SK-N-SH treated with all-trans-retinoic acid at 6 μM for 48 hours (cell line): ENCODE measurements around the gene KCP.

Experiments used
- ATAC-seq: fragments of 200-7000 bp; cut with Tn5 transposase; 3 replicates; pipeline ENCODE4 v1.9.1; 2020; ENCODE audit warnings: mild to moderate bottlenecking, moderate library complexity
- BACH2 ChIP-seq: fragments of 250-450 bp; sonication (Bioruptor Pico); IDR thresholded peaks from 2 replicates; pipeline ENCODE4 v1.9.0; 2021; ENCODE audit warnings: mild to moderate bottlenecking, borderline replicate concordance
- CSDC2 ChIP-seq: fragments of 250-450 bp; sonication (Bioruptor Pico); IDR thresholded peaks from 2 replicates; pipeline ENCODE4 v1.5.0; 2020; ENCODE audit warnings: mild to moderate bottlenecking, moderate library complexity
- CSRNP3 ChIP-seq: fragments of 250-450 bp; sonication (Bioruptor Pico); IDR thresholded peaks from 2 replicates; pipeline ENCODE4 v1.5.1; 2021; ENCODE audit warnings: mild to moderate bottlenecking, moderate library complexity
- ESRRG ChIP-seq: fragments of 250-450 bp; sonication (Bioruptor Pico); IDR thresholded peaks from 2 replicates; pipeline ENCODE4 v1.6.1; 2021; ENCODE audit warnings: mild to moderate bottlenecking
- GLIS3 ChIP-seq: fragments of 250-450 bp; sonication (Bioruptor Pico); IDR thresholded peaks from 2 replicates; pipeline ENCODE4 v1.5.0; 2020; ENCODE audit warnings: mild to moderate bottlenecking, moderate library complexity
- ISL1 ChIP-seq: fragments of 250-450 bp; sonication (Bioruptor Pico); IDR thresholded peaks from 2 replicates; pipeline ENCODE4 v2.1.2; 2022; ENCODE audit warnings: mild to moderate bottlenecking, moderate library complexity
- OSR1 ChIP-seq: fragments of 250-450 bp; sonication (Bioruptor Pico); IDR thresholded peaks from 2 replicates; pipeline ENCODE4 v1.8.0; 2022; ENCODE audit warnings: moderate library complexity, mild to moderate bottlenecking, inconsistent platforms
- PATZ1 ChIP-seq: fragments of 250-450 bp; sonication (Bioruptor Pico); IDR thresholded peaks from 2 replicates; pipeline ENCODE4 v1.8.0; 2020; ENCODE audit warnings: mild to moderate bottlenecking, moderate library complexity, borderline replicate concordance
- POU6F1 ChIP-seq: fragments of 250-450 bp; sonication (Bioruptor Pico); IDR thresholded peaks from 2 replicates; pipeline ENCODE4 v1.8.0; 2021; ENCODE audit warnings: low read depth, mild to moderate bottlenecking, moderate library complexity, borderline replicate concordance
- PPARA ChIP-seq: fragments of 250-450 bp; sonication (Bioruptor Pico); IDR thresholded peaks from 2 replicates; pipeline ENCODE4 v1.5.0; 2020; ENCODE audit warnings: mild to moderate bottlenecking, borderline replicate concordance
- RARB ChIP-seq: fragments of 250-450 bp; sonication (Bioruptor Pico); IDR thresholded peaks from 2 replicates; pipeline ENCODE4 v1.8.0; 2021; ENCODE audit warnings: mild to moderate bottlenecking, moderate library complexity
- SNAI2 ChIP-seq: fragments of 250-450 bp; sonication (Bioruptor Pico); IDR thresholded peaks from 2 replicates; pipeline ENCODE4 v1.5.0; 2020; ENCODE audit warnings: mild to moderate bottlenecking, moderate library complexity
- TCF4 ChIP-seq: fragments of 250-450 bp; sonication (Bioruptor Pico); IDR thresholded peaks from 2 replicates; pipeline ENCODE4 v1.8.0; 2021; ENCODE audit warnings: mild to moderate bottlenecking, moderate library complexity, borderline replicate concordance
- TOX ChIP-seq: fragments of 250-450 bp; sonication (Bioruptor Pico); IDR thresholded peaks from 2 replicates; pipeline ENCODE4 v1.8.0; 2021; ENCODE audit warnings: mild to moderate bottlenecking, moderate library complexity, borderline replicate concordance
- ZFP3 ChIP-seq: fragments of 250-450 bp; sonication (Bioruptor Pico); IDR thresholded peaks from 2 replicates; pipeline ENCODE4 v1.5.0; 2020; ENCODE audit warnings: mild to moderate bottlenecking, moderate library complexity
- ZFP30 ChIP-seq: fragments of 450-650 bp; formaldehyde crosslinking; IDR thresholded peaks from 2 replicates; pipeline ENCODE4 v1.5.0; 2022; ENCODE audit warnings: mild to moderate bottlenecking, moderate library complexity
- ZNF70 ChIP-seq: fragments of 450-650 bp; formaldehyde crosslinking; IDR thresholded peaks from 2 replicates; pipeline ENCODE4 v1.5.0; 2020; ENCODE audit warnings: mild to moderate bottlenecking, moderate library complexity
- ZNF8 ChIP-seq: fragments of 450-650 bp; formaldehyde crosslinking; IDR thresholded peaks from 2 replicates; pipeline ENCODE4 v1.5.0; 2020; ENCODE audit warnings: mild to moderate bottlenecking, moderate library complexity
- TF ChIP-seq, protein P1 (sequence below): fragments of 250-450 bp; sonication (Bioruptor Pico); IDR thresholded peaks from 2 replicates; pipeline ENCODE4 v1.5.1; 2020; ENCODE audit warnings: low read depth, mild to moderate bottlenecking, moderate library complexity
- TF ChIP-seq, protein P2 (sequence below): fragments of 250-450 bp; sonication (Bioruptor Pico); IDR thresholded peaks from 2 replicates; pipeline ENCODE4 v1.5.0; 2020; ENCODE audit warnings: mild to moderate bottlenecking, moderate library complexity

The KCP gene

DNA sequence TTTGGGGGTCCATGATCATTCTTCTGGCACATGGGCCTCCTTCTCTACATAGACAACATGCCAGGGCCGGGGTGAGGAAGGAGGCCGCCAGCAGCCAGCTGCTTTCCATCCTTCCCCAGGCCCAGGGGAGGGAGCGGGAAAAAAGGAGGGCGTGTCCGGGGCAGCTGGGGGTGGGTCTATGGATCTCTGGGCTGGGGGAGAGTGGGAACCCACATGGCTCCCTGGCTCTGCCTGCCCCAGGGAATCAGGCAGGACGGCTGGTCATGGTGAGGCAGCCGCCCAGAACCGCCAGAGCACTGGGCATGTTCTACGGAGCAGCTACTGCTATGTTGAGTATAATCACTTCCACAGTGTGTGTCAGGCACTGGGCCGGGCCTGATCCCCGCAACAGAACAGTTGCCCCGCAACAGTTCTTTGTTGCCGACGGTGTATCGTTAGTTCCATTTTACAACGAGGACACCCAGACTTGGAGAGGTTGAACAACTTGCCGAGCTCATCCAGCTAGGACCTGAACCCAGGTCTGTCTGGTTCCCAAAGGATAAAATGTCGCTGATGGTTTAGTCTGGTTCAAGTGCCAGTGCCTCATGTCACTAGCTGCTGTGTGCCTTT, 20.8 kb upstream of the KCP start:
- ATAC-seq = no peak
- TF ChIP-seq CSDC2 (CRISPR knock-in tag) (no peak), ZNF70 (CRISPR knock-in tag) (no peak), ISL1 (CRISPR knock-in tag) (no peak), POU6F1 (CRISPR knock-in tag) (no peak), ZFP30 (CRISPR knock-in tag) (no peak), CSRNP3 (no peak), RARB (CRISPR knock-in tag) (no peak)
- TF ChIP-seq, protein P1, sequence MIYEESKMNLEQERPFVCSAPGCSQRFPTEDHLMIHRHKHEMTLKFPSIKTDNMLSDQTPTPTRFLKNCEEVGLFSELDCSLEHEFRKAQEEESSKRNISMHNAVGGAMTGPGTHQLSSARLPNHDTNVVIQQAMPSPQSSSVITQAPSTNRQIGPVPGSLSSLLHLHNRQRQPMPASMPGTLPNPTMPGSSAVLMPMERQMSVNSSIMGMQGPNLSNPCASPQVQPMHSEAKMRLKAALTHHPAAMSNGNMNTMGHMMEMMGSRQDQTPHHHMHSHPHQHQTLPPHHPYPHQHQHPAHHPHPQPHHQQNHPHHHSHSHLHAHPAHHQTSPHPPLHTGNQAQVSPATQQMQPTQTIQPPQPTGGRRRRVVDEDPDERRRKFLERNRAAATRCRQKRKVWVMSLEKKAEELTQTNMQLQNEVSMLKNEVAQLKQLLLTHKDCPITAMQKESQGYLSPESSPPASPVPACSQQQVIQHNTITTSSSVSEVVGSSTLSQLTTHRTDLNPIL (CRISPR knock-in tag) = no peak

GRCh38 chr7:128928882-128929788, 18.6 kb upstream of the KCP start:
- no peak for ATAC-seq
- TF ChIP-seq TOX (CRISPR knock-in tag) = no peak
- no peak for TF ChIP-seq OSR1 (CRISPR knock-in tag)
- TF ChIP-seq ZNF8 (CRISPR knock-in tag) = no peak
- TF ChIP-seq ESRRG (CRISPR knock-in tag) = no peak
- TF ChIP-seq TCF4 (CRISPR knock-in tag) = no peak
- no peak for TF ChIP-seq PPARA
- TF ChIP-seq GLIS3 (CRISPR knock-in tag) = no peak
- TF ChIP-seq, protein P2, sequence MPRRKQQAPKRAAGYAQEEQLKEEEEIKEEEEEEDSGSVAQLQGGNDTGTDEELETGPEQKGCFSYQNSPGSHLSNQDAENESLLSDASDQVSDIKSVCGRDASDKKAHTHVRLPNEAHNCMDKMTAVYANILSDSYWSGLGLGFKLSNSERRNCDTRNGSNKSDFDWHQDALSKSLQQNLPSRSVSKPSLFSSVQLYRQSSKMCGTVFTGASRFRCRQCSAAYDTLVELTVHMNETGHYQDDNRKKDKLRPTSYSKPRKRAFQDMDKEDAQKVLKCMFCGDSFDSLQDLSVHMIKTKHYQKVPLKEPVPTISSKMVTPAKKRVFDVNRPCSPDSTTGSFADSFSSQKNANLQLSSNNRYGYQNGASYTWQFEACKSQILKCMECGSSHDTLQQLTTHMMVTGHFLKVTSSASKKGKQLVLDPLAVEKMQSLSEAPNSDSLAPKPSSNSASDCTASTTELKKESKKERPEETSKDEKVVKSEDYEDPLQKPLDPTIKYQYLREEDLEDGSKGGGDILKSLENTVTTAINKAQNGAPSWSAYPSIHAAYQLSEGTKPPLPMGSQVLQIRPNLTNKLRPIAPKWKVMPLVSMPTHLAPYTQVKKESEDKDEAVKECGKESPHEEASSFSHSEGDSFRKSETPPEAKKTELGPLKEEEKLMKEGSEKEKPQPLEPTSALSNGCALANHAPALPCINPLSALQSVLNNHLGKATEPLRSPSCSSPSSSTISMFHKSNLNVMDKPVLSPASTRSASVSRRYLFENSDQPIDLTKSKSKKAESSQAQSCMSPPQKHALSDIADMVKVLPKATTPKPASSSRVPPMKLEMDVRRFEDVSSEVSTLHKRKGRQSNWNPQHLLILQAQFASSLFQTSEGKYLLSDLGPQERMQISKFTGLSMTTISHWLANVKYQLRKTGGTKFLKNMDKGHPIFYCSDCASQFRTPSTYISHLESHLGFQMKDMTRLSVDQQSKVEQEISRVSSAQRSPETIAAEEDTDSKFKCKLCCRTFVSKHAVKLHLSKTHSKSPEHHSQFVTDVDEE (CRISPR knock-in tag) = no peak
- TF ChIP-seq ZNF70 (CRISPR knock-in tag) = no peak
- no peak for TF ChIP-seq ZFP3 (CRISPR knock-in tag)
- no peak for TF ChIP-seq RARB (CRISPR knock-in tag)
- no peak for TF ChIP-seq PATZ1 (CRISPR knock-in tag)
- TF ChIP-seq BACH2 (CRISPR knock-in tag) = no peak
- TF ChIP-seq SNAI2 (CRISPR knock-in tag) = no peak
- TF ChIP-seq ZFP30 (CRISPR knock-in tag) = no peak
- no peak for TF ChIP-seq ISL1 (CRISPR knock-in tag)
- no peak for TF ChIP-seq CSRNP3
